VCaP (cell line): ENCODE results near the gene ITGAV.

Source experiments
- H3K27ac ChIP-seq: fragments of 450-650 bp; 2 replicates; pipeline ENCODE4 v1.5.1; 2017
- CTCF ChIP-seq: fragments of 450-650 bp; conservative IDR thresholded peaks from 2 replicates; pipeline ENCODE4 v1.5.1; 2017; ENCODE audit warnings: mild to moderate bottlenecking, moderate library complexity

Gene ITGAV

GRCh38 chr2:186695081-186695756, 105.4 kb downstream of the ITGAV start:
- H3K27ac ChIP-seq: peak overlapping the region; percentile 85
- TF ChIP-seq CTCF: no peak

- H3K27ac ChIP-seq: no peak overlapping the region
- no peak for TF ChIP-seq CTCF
These were observed 106.4 kb downstream of the ITGAV start for GRCh38 chr2:186696290-186696689.

GRCh38 chr2:186696804-186697203, 106.9 kb downstream of the ITGAV start:
- H3K27ac ChIP-seq: no peak overlapping the region
- no peak for TF ChIP-seq CTCF

- H3K27ac ChIP-seq: no peak overlapping the region
- TF ChIP-seq CTCF: no peak
These were observed 107.7 kb downstream of the ITGAV start for GRCh38 chr2:186697536-186697935.

- no peak overlapping the region for H3K27ac ChIP-seq
- no peak for TF ChIP-seq CTCF
These were observed 109.9 kb downstream of the ITGAV start for GRCh38 chr2:186699742-186700141.

- H3K27ac ChIP-seq: peak overlapping the region; percentile 65
- TF ChIP-seq CTCF: no peak
These were observed 112.2 kb downstream of the ITGAV start for GRCh38 chr2:186702006-186702405.

- peak overlapping the region; percentile 65 for H3K27ac ChIP-seq
- TF ChIP-seq CTCF: no peak
These were observed 112.6 kb downstream of the ITGAV start for GRCh38 chr2:186702501-186702900.
